Panc1 (cell line): Measurements from ENCODE around the gene TEAD4. TPM values are rescaled to one million over a fixed set of nuclear protein-coding genes. Genes with fewer than 3 reads are reported as not detected.

ENCODE experiments used
- ATAC-seq: fragments of 200-7000 bp; cut with Tn5 transposase; 2 replicates; pipeline ENCODE4 v1.9.1; 2020; ENCODE audit warnings: mild to moderate bottlenecking, moderate library complexity
- BruUV-seq: library from RNA; stranded (reverse); fragments of 400-500 nt; replicated peaks from 2 replicates; lab custom pipeline; 2021; lab: Mats Ljungman, UMichigan
- CTCF ChIA-PET: fragments of 300-600 bp; sonication (Branson Sonifier 250); formaldehyde crosslinking; loops from one replicate; lab custom pipeline; 2022; ENCODE audit warnings: antibody characterized with exemption; lab: Charles Lee
- POLR2A ChIA-PET: fragments of 300-600 bp; sonication (Branson Sonifier 250); formaldehyde crosslinking; loops from one replicate; lab custom pipeline; 2022; ENCODE audit warnings: antibody characterized with exemption; lab: Charles Lee
- DNase-seq: peaks from one replicate; pipeline ENCODE4 v3.0.0-alpha.2; 2010; ENCODE audit warnings: low read depth, low spot score
- H3K27ac ChIP-seq: 2 replicates; pipeline ENCODE4 v1.5.1; 2011; ENCODE audit warnings: mild to moderate bottlenecking, low read length, inconsistent platforms
- H3K27me3 ChIP-seq: fragments of 200-500 bp; sonication (Bioruptor generic); 2 replicates; pipeline ENCODE4 v1.6.0; 2014; ENCODE audit warnings: low read length, inconsistent platforms; ENCODE audit not compliant: control insufficient read depth, insufficient read depth
- H3K36me3 ChIP-seq: fragments of 200-500 bp; sonication (Bioruptor generic); 2 replicates; pipeline ENCODE4 v1.5.1; 2014; ENCODE audit warnings: inconsistent platforms, mild to moderate bottlenecking, low read length, moderate library complexity; ENCODE audit not compliant: control insufficient read depth, insufficient read depth
- H3K4me1 ChIP-seq: 2 replicates; pipeline ENCODE4 v1.5.1; 2011; ENCODE audit warnings: inconsistent platforms, mild to moderate bottlenecking, low read length, moderate library complexity; ENCODE audit not compliant: control insufficient read depth, insufficient read depth
- H3K4me3 ChIP-seq, 2 experiments: 2 replicates each; pipeline ENCODE4 v1.5.1; 2011 to 2012; ENCODE audit warnings: low read depth in 2 of 2, low read length in 2 of 2, mild to moderate bottlenecking in 2 of 2, inconsistent platforms in 1 of 2, moderate library complexity in 1 of 2
- H3K9me3 ChIP-seq: fragments of 200-500 bp; sonication (Bioruptor generic); 2 replicates; pipeline ENCODE4 v1.5.1; 2014; ENCODE audit warnings: low read depth, mild to moderate bottlenecking, inconsistent platforms, low read length, moderate library complexity; ENCODE audit not compliant: control insufficient read depth, insufficient read depth
- POLR2AphosphoS5 ChIP-seq: IDR thresholded peaks from 2 replicates; pipeline ENCODE4 v1.6.1; 2012; ENCODE audit warnings: mild to moderate bottlenecking, low read depth, low read length, moderate library complexity
- SIN3A ChIP-seq: IDR thresholded peaks from 2 replicates; pipeline ENCODE4 v1.6.1; 2012; ENCODE audit warnings: low read depth, mild to moderate bottlenecking, low read length, moderate library complexity, borderline replicate concordance; ENCODE audit not compliant: insufficient read depth
- TCF7L2 ChIP-seq: IDR thresholded peaks from 2 replicates; pipeline ENCODE4 v1.6.1; 2011; ENCODE audit warnings: mild to moderate bottlenecking, low read depth, low read length, inconsistent platforms
- in situ Hi-C: cut with HindIII; loops from 2 replicates; pipeline ENCODE4 v1.10.0; 2016; ENCODE audit warnings: low sequenced_read_pairs, low pct_unique_long_range_greater_than_20kb
- intact Hi-C: fragments of 100-400 bp; cut with micrococcal nuclease; formaldehyde crosslinking; loops from one replicate; pipeline ENCODE4 v1.10.0; 2022; ENCODE audit not compliant: unreplicated experiment
- total RNA-seq: library from RNA; stranded (reverse); gene quantifications from one replicate; pipeline ENCODE4 v1.2.1, GENCODE V29; 2021; ENCODE audit not compliant: unreplicated experiment
- TF ChIP-seq, protein P1 (sequence below): fragments of 450-650 bp; IDR thresholded peaks from 2 replicates; pipeline ENCODE4 v1.5.1; 2017; ENCODE audit warnings: mild to moderate bottlenecking
- TF ChIP-seq, protein P2 (sequence below), 2 experiments: IDR thresholded peaks; 2 replicates each; pipeline ENCODE4 v1.6.1; 2011 to 2012; ENCODE audit warnings: low read depth in 2 of 2, control low read depth in 1 of 2, low read length in 1 of 2, mild to moderate bottlenecking in 1 of 2, moderate library complexity in 1 of 2; ENCODE audit not compliant: insufficient read depth in 1 of 2

The TEAD4 gene
- total RNA-seq, 1 experiment from 2014 or later = 47.6 TPM

DNA sequence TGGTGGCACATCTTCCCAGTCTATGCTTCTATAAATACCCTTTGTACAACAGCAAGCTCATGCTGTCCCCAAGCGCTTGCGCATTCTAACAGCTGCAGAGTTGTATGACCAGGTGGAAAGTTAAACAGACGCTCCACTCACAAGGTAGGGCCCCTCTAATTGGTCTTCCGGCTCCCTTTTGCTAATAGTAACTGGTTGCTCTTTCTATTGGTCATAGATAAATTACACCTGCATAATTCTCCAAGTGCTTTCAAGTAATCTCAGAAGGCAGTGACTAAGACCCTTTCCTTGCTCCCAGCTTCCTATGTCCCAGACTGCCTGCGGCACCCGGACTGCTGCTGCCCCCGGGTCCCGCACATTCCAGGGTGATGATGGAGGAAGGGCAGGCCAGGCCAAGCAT, 111.9 kb downstream of the TEAD4 start:
- CTCF ChIA-PET = no interaction called here
- no peak for TF ChIP-seq TCF7L2
- no peak for TF ChIP-seq POLR2AphosphoS5
- TF ChIP-seq SIN3A = no peak
- TF ChIP-seq, protein P1, sequence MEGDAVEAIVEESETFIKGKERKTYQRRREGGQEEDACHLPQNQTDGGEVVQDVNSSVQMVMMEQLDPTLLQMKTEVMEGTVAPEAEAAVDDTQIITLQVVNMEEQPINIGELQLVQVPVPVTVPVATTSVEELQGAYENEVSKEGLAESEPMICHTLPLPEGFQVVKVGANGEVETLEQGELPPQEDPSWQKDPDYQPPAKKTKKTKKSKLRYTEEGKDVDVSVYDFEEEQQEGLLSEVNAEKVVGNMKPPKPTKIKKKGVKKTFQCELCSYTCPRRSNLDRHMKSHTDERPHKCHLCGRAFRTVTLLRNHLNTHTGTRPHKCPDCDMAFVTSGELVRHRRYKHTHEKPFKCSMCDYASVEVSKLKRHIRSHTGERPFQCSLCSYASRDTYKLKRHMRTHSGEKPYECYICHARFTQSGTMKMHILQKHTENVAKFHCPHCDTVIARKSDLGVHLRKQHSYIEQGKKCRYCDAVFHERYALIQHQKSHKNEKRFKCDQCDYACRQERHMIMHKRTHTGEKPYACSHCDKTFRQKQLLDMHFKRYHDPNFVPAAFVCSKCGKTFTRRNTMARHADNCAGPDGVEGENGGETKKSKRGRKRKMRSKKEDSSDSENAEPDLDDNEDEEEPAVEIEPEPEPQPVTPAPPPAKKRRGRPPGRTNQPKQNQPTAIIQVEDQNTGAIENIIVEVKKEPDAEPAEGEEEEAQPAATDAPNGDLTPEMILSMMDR = no peak
- TF ChIP-seq, protein P2, sequence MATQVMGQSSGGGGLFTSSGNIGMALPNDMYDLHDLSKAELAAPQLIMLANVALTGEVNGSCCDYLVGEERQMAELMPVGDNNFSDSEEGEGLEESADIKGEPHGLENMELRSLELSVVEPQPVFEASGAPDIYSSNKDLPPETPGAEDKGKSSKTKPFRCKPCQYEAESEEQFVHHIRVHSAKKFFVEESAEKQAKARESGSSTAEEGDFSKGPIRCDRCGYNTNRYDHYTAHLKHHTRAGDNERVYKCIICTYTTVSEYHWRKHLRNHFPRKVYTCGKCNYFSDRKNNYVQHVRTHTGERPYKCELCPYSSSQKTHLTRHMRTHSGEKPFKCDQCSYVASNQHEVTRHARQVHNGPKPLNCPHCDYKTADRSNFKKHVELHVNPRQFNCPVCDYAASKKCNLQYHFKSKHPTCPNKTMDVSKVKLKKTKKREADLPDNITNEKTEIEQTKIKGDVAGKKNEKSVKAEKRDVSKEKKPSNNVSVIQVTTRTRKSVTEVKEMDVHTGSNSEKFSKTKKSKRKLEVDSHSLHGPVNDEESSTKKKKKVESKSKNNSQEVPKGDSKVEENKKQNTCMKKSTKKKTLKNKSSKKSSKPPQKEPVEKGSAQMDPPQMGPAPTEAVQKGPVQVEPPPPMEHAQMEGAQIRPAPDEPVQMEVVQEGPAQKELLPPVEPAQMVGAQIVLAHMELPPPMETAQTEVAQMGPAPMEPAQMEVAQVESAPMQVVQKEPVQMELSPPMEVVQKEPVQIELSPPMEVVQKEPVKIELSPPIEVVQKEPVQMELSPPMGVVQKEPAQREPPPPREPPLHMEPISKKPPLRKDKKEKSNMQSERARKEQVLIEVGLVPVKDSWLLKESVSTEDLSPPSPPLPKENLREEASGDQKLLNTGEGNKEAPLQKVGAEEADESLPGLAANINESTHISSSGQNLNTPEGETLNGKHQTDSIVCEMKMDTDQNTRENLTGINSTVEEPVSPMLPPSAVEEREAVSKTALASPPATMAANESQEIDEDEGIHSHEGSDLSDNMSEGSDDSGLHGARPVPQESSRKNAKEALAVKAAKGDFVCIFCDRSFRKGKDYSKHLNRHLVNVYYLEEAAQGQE (IDR thresholded peaks at IDR 0.05; ENCODE audit: insufficient read depth in 1 of 2, low read depth in 2 of 2, low read length in 1 of 2) = no peak
- intact Hi-C loops = loop anchor here (5.0 kb wide), 1 partner anchor 206 kb away; no protein-coding TSS in a partner anchor

DNA sequence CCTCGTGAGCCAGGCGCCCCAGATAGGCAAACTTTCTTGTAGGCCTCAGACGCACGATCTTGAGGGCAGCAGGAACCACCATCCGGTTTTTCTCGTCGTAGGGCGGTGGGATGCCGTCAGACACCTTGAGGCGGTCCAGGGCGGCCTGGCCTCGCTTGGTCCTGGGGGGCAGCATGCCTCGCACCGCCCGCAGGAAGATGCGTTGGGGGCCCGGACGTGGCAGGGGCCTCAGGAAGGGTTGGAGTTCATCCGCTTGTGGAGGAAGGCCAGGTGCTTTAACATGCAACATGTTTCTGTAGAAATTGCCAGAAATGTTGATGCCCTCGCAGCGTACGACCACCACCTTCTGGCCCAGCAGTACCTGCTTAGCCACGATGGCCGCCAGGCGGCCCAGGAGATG, 112.5 kb downstream of the TEAD4 start:
- Histone ChIP-seq H3K27ac (no peak overlapping the region), H3K9me3 (no peaks in the 10 kb centered on the region), H3K27me3 (no peaks in the 10 kb centered on the region), H3K36me3 (no peaks in the 10 kb centered on the region), H3K4me1 (no peaks in the 10 kb centered on the region; the same call in 1 of the 2 replicates), H3K4me3 (no peak overlapping the region)
- CTCF ChIA-PET = no interaction called here
- no peak for ATAC-seq
- no peak for DNase-seq
- TF ChIP-seq POLR2AphosphoS5 (no peak), TCF7L2 (no peak), SIN3A (no peak)
- TF ChIP-seq, protein P2 (IDR thresholded peaks at IDR 0.05; ENCODE audit: insufficient read depth in 1 of 2, low read depth in 2 of 2, low read length in 1 of 2) = no peak
- TF ChIP-seq, protein P1 = no peak
- POLR2A ChIA-PET = no interaction called here
- in situ Hi-C loops (no loop called here), intact Hi-C loops (loop anchor here (5.0 kb wide), 1 partner anchor 206 kb away; no protein-coding TSS in a partner anchor)
- no TSS peak for BruUV-seq

More for the DNA sequence above, 111.9 kb downstream of the TEAD4 start:
- no peak for DNase-seq
- no peak overlapping the region for H3K27ac ChIP-seq
- H3K36me3 ChIP-seq = no peaks in the 10 kb centered on the region
- no peak for ATAC-seq
- no peaks in the 10 kb centered on the region for H3K9me3 ChIP-seq
- no TSS peak for BruUV-seq
- POLR2A ChIA-PET = interaction anchor here (0.6 kb wide), 1 partner anchor 11 kb away, joined by 3 read pairs; no protein-coding TSS in a partner anchor
- no peaks in the 10 kb centered on the region; the same call in 1 of the 2 replicates for H3K4me1 ChIP-seq
- no peak overlapping the region for H3K4me3 ChIP-seq
- H3K27me3 ChIP-seq = no peaks in the 10 kb centered on the region
- in situ Hi-C loops = no loop called here
